Esophagus squamous epithelium (tissue), 4 donors: ENCODE measurements around the gene IRS1.

Experiments
- CTCF ChIP-seq, 6 experiments: fragments of 450-650 bp in 4 of 6; fragments of 200-600 bp in 2 of 6; sonication (generic) in 2 of 6; IDR thresholded peaks; one replicate each; pipeline ENCODE4 v1.5.1; 2016 to 2019; ENCODE audit warnings: antibody characterized with exemption in 6 of 6, mild to moderate bottlenecking in 4 of 6, moderate library complexity in 4 of 6
- POLR2A ChIP-seq, 4 donors: fragments of 450-650 bp; IDR thresholded peaks; one replicate each; pipeline ENCODE4 v1.6.1; 2017; ENCODE audit warnings: antibody characterized with exemption in 4 of 4, mild to moderate bottlenecking in 4 of 4, moderate library complexity in 3 of 4

GRCh38 chr2:226755631-226756030, 44.0 kb downstream of the IRS1 start:
- TF ChIP-seq CTCF (IDR thresholded peaks at IDR 0.05) (no peak), POLR2A (IDR thresholded peaks at IDR 0.05) (no peak)
